CD4-positive, CD25-positive, alpha-beta regulatory T cell (primary cell): Measurements from ENCODE around the gene DMGDH. TPM values are rescaled to one million over a fixed set of nuclear protein-coding genes. Genes with fewer than 3 reads are reported as not detected.

Source experiments
- ATAC-seq, 2 donors: fragments of 150-1000 bp; cut with Tn5 transposase; one replicate each; pipeline ENCODE4 v1.10.0; 2021; ENCODE audit warnings: low read depth in 2 of 2, moderate number of reproducible peaks in 2 of 2, moderate library complexity in 1 of 2
- DNase-seq, 3 donors: peaks; one replicate each; pipeline versions ENCODE4 v3.0.0 to v3.0.0-alpha.2; 2012 to 2022; ENCODE audit warnings: mixed read lengths in 1 of 3
- H3K27ac ChIP-seq: one replicate; pipeline ENCODE4 v1.7.0; 2013; ENCODE audit warnings: mild to moderate bottlenecking, low read length; ENCODE audit not compliant: insufficient read depth, poor library complexity, severe bottlenecking
- H3K27me3 ChIP-seq: one replicate; pipeline ENCODE4 v1.7.0; 2013; ENCODE audit warnings: low read length; ENCODE audit not compliant: control insufficient read depth, insufficient read depth
- H3K36me3 ChIP-seq: one replicate; pipeline ENCODE4 v1.7.0; 2013; ENCODE audit warnings: mild to moderate bottlenecking, low read length, moderate library complexity; ENCODE audit not compliant: control insufficient read depth, insufficient read depth
- H3K4me1 ChIP-seq: 2 replicates; pipeline ENCODE4 v1.7.0; 2013; ENCODE audit warnings: mild to moderate bottlenecking, low read length; ENCODE audit not compliant: insufficient read depth, control insufficient read depth, poor library complexity, severe bottlenecking
- H3K4me3 ChIP-seq: one replicate; pipeline ENCODE4 v1.7.0; 2013; ENCODE audit warnings: low read depth, mild to moderate bottlenecking, low read length, moderate library complexity
- H3K9me3 ChIP-seq, 2 experiments: 1 replicate in 1 of 2; 2 replicates in 1 of 2; pipeline ENCODE4 v1.7.0; 2013; ENCODE audit warnings: low read length in 2 of 2, mild to moderate bottlenecking in 1 of 2, moderate library complexity in 1 of 2; ENCODE audit not compliant: control insufficient read depth in 2 of 2
- H3K27ac Mint-ChIP-seq, 3 donors: one replicate each; pipeline ENCODE4 v1.8.0; 2020 to 2022; ENCODE audit warnings: mild to moderate bottlenecking in 3 of 3, mixed read lengths in 3 of 3, moderate library complexity in 2 of 3
- H3K27me3 Mint-ChIP-seq: one replicate; pipeline ENCODE4 v1.8.0; 2022; ENCODE audit warnings: mild to moderate bottlenecking, mixed read lengths
- H3K36me3 Mint-ChIP-seq: one replicate; pipeline ENCODE4 v1.8.0; 2020; ENCODE audit warnings: mixed read lengths
- H3K4me1 Mint-ChIP-seq, 4 donors: one replicate each; pipeline ENCODE4 v1.8.0; 2020 to 2022; ENCODE audit warnings: mixed read lengths in 4 of 4, mild to moderate bottlenecking in 1 of 4
- H3K4me3 Mint-ChIP-seq, 4 donors: one replicate each; pipeline ENCODE4 v1.8.0; 2020 to 2022; ENCODE audit warnings: mild to moderate bottlenecking in 4 of 4, mixed read lengths in 4 of 4, moderate library complexity in 3 of 4
- H3K9me3 Mint-ChIP-seq, 7 donors: one replicate each; pipeline ENCODE4 v1.8.0; 2020 to 2022; ENCODE audit warnings: mixed read lengths in 7 of 7, mild to moderate bottlenecking in 3 of 7, moderate library complexity in 2 of 7
- polyA plus RNA-seq, 4 donors: library from polyadenylated mRNA; unstranded; fragments of 300-500 nt; fragmentation: Illumina TruSeq; gene quantifications; one replicate each; pipeline ENCODE4 v1.2.3, GENCODE V29; 2021
- total RNA-seq: library from RNA; stranded (reverse); gene quantifications from one replicate; pipeline ENCODE4 v1.2.3, GENCODE V29; 2022

Gene DMGDH
- total and polyA plus RNA-seq, 5 donors from 2014 or later: 0.33 to 1.8 (median 0.80) TPM

GRCh38 chr5:79080804-79081203 lies 11.3 kb upstream of the DMGDH start:
- Histone ChIP-seq H3K4me1 (no peaks in the 10 kb centered on the region), H3K27ac (no peak overlapping the region), H3K9me3 (no peaks in the 10 kb centered on the region), H3K27me3 (no peaks in the 10 kb centered on the region), H3K4me3 (no peak overlapping the region), H3K36me3 (no peaks in the 10 kb centered on the region)
- peaks cover 21% of the 10 kb centered on the region for H3K27me3 Mint-ChIP-seq
- H3K9me3 Mint-ChIP-seq: peaks cover 0 to 1% (median 0%) of the 10 kb centered on the region in 7 donors
- H3K4me3 Mint-ChIP-seq: no peak overlapping the region
- H3K4me1 Mint-ChIP-seq: peaks cover 0 to 6% (median 0%) of the 10 kb centered on the region in 4 donors
- no peak overlapping the region for H3K27ac Mint-ChIP-seq
- H3K36me3 Mint-ChIP-seq: no peaks in the 10 kb centered on the region
- ATAC-seq (no peak), DNase-seq (no peak)

DNA sequence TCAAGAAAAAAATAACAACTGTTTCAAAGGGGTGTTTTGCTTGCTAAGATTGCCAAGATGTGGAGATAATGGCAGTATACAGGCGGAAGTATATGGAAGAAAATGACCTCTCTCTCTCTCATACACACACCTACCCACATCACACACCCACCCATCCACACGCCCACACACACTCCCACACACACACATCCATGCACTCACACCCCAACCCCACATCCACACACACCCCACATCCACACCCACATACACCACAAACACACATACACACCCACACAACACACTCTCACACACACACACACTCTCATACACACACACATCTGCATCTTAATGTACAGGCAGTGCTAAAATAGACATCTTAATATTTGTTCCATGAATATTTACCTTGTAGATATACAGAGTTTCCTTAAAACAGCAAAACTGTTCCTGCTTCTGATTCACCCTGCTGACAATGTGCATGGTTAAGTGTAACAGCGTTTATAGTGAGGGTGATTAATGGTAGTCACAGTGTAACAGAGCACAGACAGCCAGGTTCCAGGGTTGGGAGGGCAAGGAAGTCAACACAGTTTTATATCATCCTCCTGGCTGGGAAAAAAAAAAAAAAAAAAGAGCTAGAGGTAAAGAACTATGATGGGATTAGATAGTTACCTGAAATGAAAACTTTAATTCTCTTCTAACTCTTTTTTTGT lies 8.3 kb upstream of the DMGDH start:
- Mint-ChIP-seq H3K4me3 (no peak overlapping the region), H3K27me3 (peaks cover 25% of the 10 kb centered on the region), H3K27ac (peak overlapping the region in 1 of 3 donors; percentile 45), H3K4me1 (peaks cover 0 to 6% (median 0%) of the 10 kb centered on the region in 4 donors), H3K9me3 (peaks cover 0 to 1% (median 0%) of the 10 kb centered on the region in 7 donors), H3K36me3 (no peaks in the 10 kb centered on the region)
- ATAC-seq: no peak
- DNase-seq: no peak
- H3K27ac ChIP-seq: no peak overlapping the region
- H3K4me3 ChIP-seq: no peak overlapping the region
- no peaks in the 10 kb centered on the region for H3K36me3 ChIP-seq
- H3K4me1 ChIP-seq: no peaks in the 10 kb centered on the region
- H3K9me3 ChIP-seq: no peaks in the 10 kb centered on the region
- no peaks in the 10 kb centered on the region for H3K27me3 ChIP-seq

GRCh38 chr5:79076819-79077218 lies 7.3 kb upstream of the DMGDH start:
- ATAC-seq (no peak), DNase-seq (no peak)
- H3K4me1 Mint-ChIP-seq: peaks cover 0 to 6% (median 0%) of the 10 kb centered on the region in 4 donors
- H3K9me3 Mint-ChIP-seq: peaks cover 0 to 1% (median 0%) of the 10 kb centered on the region in 7 donors
- H3K36me3 ChIP-seq: no peaks in the 10 kb centered on the region
- H3K4me3 Mint-ChIP-seq: no peak overlapping the region
- H3K27ac ChIP-seq: no peak overlapping the region
- no peaks in the 10 kb centered on the region for H3K4me1 ChIP-seq
- no peaks in the 10 kb centered on the region for H3K36me3 Mint-ChIP-seq
- no peaks in the 10 kb centered on the region for H3K9me3 ChIP-seq
- no peak overlapping the region for H3K27ac Mint-ChIP-seq
- peaks cover 4% of the 10 kb centered on the region for H3K27me3 ChIP-seq
- H3K4me3 ChIP-seq: no peak overlapping the region
- H3K27me3 Mint-ChIP-seq: peaks cover 20% of the 10 kb centered on the region

- ATAC-seq: no peak
- peaks cover 0 to 1% (median 0%) of the 10 kb centered on the region in 7 donors for H3K9me3 Mint-ChIP-seq
- Histone ChIP-seq H3K36me3 (no peaks in the 10 kb centered on the region), H3K27ac (no peak overlapping the region), H3K4me1 (no peaks in the 10 kb centered on the region), H3K27me3 (peaks cover 10% of the 10 kb centered on the region), H3K4me3 (no peak overlapping the region), H3K9me3 (no peaks in the 10 kb centered on the region)
- H3K4me3 Mint-ChIP-seq: no peak overlapping the region
- H3K36me3 Mint-ChIP-seq: no peaks in the 10 kb centered on the region
- peaks cover 0 to 6% (median 0%) of the 10 kb centered on the region in 4 donors for H3K4me1 Mint-ChIP-seq
- DNase-seq: no peak
- no peak overlapping the region for H3K27ac Mint-ChIP-seq
- H3K27me3 Mint-ChIP-seq: peaks cover 26% of the 10 kb centered on the region
Measured at GRCh38 chr5:79075646-79076426, 6.4 kb upstream of the DMGDH start.

- no peak for ATAC-seq
- no peaks in the 10 kb centered on the region for H3K36me3 Mint-ChIP-seq
Measured at GRCh38 chr5:79074641-79075040, 5.2 kb upstream of the DMGDH start.

GRCh38 chr5:79070350-79070667 lies 835 bp upstream of the DMGDH start:
- H3K36me3 ChIP-seq: no peaks in the 10 kb centered on the region
- no peaks in the 10 kb centered on the region for H3K4me1 ChIP-seq
- Mint-ChIP-seq H3K27me3 (peaks cover 51% of the 10 kb centered on the region), H3K4me1 (no peaks in the 10 kb centered on the region), H3K4me3 (no peak overlapping the region), H3K9me3 (peaks cover 0 to 3% (median 0%) of the 10 kb centered on the region in 7 donors), H3K27ac (no peak overlapping the region), H3K36me3 (no peaks in the 10 kb centered on the region)
- ATAC-seq: no peak
- H3K27me3 ChIP-seq: peaks cover 24% of the 10 kb centered on the region
- no peak for DNase-seq
- no peak overlapping the region for H3K4me3 ChIP-seq
- H3K9me3 ChIP-seq: no peaks in the 10 kb centered on the region
- H3K27ac ChIP-seq: no peak overlapping the region

More at GRCh38 chr5:79074641-79075040, 5.2 kb upstream of the DMGDH start:
- peaks cover 0 to 6% (median 0%) of the 10 kb centered on the region in 4 donors for H3K4me1 Mint-ChIP-seq
- Histone ChIP-seq H3K4me3 (no peak overlapping the region), H3K4me1 (no peaks in the 10 kb centered on the region), H3K27ac (no peak overlapping the region), H3K9me3 (no peaks in the 10 kb centered on the region), H3K27me3 (peaks cover 10% of the 10 kb centered on the region), H3K36me3 (no peaks in the 10 kb centered on the region)
- no peak for DNase-seq
- no peak overlapping the region for H3K27ac Mint-ChIP-seq
- H3K9me3 Mint-ChIP-seq: no peaks in the 10 kb centered on the region
- H3K27me3 Mint-ChIP-seq: peaks cover 31% of the 10 kb centered on the region
- H3K4me3 Mint-ChIP-seq: peak overlapping the region in 1 of 4 donors; percentile 27

DNA sequence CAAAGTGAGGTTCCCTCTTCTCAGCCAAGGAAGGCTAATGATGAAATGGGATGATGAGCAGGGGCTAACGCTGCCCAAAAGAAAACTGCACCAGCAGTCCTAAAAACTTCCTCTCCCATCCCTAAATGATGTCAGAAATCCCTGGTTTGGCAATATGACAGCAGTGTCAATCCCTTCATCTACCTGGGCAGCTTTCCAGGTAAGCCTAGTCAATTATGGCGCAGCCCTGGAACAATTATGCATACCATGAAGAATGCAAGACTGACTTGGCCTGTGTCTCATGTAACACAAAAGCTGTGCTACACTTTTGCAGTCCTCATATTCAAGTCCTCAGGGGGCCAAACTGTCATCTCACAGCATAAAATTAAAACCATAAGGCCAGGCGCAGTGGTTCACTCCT lies 7.0 kb downstream of the DMGDH start:
- peaks cover 20% of the 10 kb centered on the region for H3K27me3 Mint-ChIP-seq

More for the DNA sequence above, 7.0 kb downstream of the DMGDH start:
- Histone ChIP-seq H3K4me1 (no peaks in the 10 kb centered on the region), H3K27me3 (peaks cover 3% of the 10 kb centered on the region), H3K4me3 (no peak overlapping the region), H3K9me3 (no peaks in the 10 kb centered on the region), H3K27ac (no peak overlapping the region), H3K36me3 (no peaks in the 10 kb centered on the region)
- Mint-ChIP-seq H3K9me3 (no peaks in the 10 kb centered on the region), H3K4me1 (no peaks in the 10 kb centered on the region), H3K27ac (no peak overlapping the region), H3K4me3 (no peak overlapping the region), H3K36me3 (no peaks in the 10 kb centered on the region)
- no peak for ATAC-seq
- DNase-seq: no peak
